Right ventricle myocardium inferior (tissue), 1 donor: ENCODE results near the gene CDC42EP3. TPM values are rescaled to one million over a fixed set of nuclear protein-coding genes. Genes with fewer than 3 reads are reported as not detected.

Experiments used
- ATAC-seq: fragments of 200-7000 bp; cut with Tn5 transposase; one replicate; pipeline ENCODE4 v1.9.1; 2020; ENCODE audit warnings: mild to moderate bottlenecking, moderate library complexity
- DNase-seq: peaks from one replicate; pipeline ENCODE4 v3.0.0; 2021; ENCODE audit errors: missing footprints
- intact Hi-C: fragments of 100-400 bp; cut with DNase I; formaldehyde crosslinking; loops from one replicate; pipeline ENCODE4 v1.11.0; 2022
- total RNA-seq: library from RNA; stranded (reverse); fragmentation: NEBNext Ultra II Directional; extraction: Animal tissue kit (Norgen Biotek cat#: 25700); gene quantifications from one replicate; pipeline ENCODE4 v1.2.1, GENCODE V29; 2021
- donor health status: DM: no; HTN: yes; CAD: no; lungs with severe emphysema.

Gene CDC42EP3
- total RNA-seq, 1 donor from 2014 or later: 91.3 TPM

- no peak for DNase-seq
- ATAC-seq: no peak
- intact Hi-C loops: no loop called here
Observed at GRCh38 chr2:37609782-37610181, 61.7 kb downstream of the CDC42EP3 start.

DNA sequence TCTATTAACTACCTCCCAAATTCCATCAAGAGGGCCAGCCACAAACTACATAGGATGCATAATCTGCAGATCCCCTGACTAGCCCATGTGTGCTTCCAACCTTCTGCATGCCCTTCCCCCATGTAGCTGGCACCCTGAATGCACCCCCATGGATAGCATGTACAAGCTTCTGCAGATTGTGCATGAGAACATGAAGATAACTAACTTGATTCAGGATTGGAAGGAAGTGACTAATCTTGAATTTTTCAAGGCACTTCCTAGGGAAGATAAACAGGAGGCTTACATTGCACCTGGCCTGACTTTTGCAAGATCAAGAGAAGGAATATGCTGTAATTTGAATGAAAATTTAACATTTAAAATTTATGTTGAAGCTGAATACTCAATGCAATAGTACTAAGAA lies 66.7 kb downstream of the CDC42EP3 start:
- intact Hi-C loops: no loop called here
- ATAC-seq (no peak), DNase-seq (no peak)

DNA sequence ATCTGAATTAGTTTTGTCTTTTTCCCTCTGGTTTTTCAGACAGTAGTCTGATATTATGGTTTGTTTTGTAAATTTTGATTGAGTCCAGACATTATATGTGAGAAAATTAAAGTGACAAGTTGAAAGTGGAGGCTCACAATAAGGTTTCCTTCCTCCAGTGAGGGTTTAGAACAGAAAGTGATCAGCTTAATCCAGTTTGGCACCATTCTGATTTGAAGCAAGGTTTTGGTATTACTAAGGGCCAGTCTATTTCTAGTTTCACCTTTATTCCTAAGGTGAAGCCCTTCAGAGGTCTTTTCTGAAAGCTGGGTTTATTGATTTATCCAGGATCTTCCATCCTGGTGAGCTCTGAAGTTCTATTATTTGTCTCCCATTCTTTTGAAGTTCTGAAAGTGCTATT lies 68.7 kb downstream of the CDC42EP3 start:
- DNase-seq: no peak
- intact Hi-C loops: no loop called here
- ATAC-seq: no peak

DNA sequence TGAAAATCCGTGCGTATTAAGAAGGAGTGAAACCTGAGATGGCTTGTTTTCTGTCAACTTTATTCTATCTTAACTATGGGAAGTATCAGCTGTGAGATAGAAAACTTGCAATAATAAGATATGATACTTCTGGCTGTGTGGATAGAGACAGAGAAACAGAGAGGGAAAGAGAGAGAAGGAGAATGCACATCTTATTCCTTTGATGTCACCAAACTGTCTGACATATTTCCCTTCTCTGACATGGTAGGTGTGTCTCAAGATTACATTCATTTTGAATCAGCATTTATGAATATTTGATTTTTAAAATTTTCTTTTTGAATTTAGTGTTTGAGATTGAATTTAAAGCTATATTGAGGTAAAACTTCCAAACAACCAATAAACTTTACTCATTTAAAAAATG lies 69.4 kb downstream of the CDC42EP3 start:
- no peak for ATAC-seq
- no peak for DNase-seq
- intact Hi-C loops: no loop called here

- DNase-seq (no peak), ATAC-seq (no peak)
- intact Hi-C loops: no loop called here
Observed at GRCh38 chr2:37601569-37601968, 69.9 kb downstream of the CDC42EP3 start.

- no peak for ATAC-seq
- intact Hi-C loops: no loop called here
- no peak for DNase-seq
Observed at GRCh38 chr2:37600735-37601134, 70.7 kb downstream of the CDC42EP3 start.

- ATAC-seq: no peak
- DNase-seq: no peak
- intact Hi-C loops: no loop called here
Observed at GRCh38 chr2:37599688-37600525, 71.5 kb downstream of the CDC42EP3 start.

DNA sequence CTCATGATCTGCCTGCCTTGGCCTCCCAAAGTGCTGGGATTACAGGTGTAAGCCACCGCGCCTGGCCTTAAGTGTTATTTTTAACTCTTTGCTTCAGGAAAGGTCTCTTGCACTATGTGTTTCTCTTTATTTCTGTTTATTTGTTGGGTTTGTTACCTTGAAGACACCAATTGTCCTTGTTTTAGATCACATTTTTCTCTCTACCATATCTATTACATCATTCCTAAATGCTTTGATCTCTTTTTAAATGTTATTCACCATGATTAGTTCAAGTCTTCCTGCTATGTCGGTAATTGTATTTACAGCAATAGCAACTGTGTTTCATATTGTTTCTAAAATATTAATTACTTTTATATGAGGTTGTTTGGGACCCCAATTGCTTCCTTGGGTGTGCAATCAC lies 77.7 kb downstream of the CDC42EP3 start:
- ATAC-seq (no peak), DNase-seq (no peak)
- intact Hi-C loops: no loop called here

- ATAC-seq (no peak), DNase-seq (no peak)
- intact Hi-C loops: no loop called here
Observed at GRCh38 chr2:37593024-37593423, 78.4 kb downstream of the CDC42EP3 start.
